ENCODE results near the gene SGIP1.
"Not testable (repeated sequence)": the region's sequence is repeated elsewhere in the genome, so short reads cannot be mapped to it uniquely, and the experiment has no call there.

SGIP1 gene

DNA sequence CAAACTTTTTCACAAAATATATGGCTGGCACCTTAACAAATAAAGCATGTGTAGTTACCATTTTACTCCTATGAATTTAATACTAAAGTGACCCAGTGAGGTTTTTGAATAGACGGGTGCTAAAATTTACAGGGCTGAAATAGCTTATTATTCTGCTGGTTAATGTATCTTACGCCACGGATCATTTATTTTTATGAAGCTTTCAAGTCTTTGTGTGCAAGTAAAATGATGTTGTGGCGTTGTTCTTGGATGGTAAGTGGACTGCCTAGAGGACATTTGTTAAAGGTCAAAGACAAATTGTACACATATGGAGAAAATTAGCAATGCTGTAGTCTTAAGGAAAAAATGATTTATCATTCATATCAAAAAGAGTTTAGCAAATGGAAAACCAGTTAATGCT is 244.3 kb downstream of the SGIP1 start:
- no peak for DNase-seq

DNA sequence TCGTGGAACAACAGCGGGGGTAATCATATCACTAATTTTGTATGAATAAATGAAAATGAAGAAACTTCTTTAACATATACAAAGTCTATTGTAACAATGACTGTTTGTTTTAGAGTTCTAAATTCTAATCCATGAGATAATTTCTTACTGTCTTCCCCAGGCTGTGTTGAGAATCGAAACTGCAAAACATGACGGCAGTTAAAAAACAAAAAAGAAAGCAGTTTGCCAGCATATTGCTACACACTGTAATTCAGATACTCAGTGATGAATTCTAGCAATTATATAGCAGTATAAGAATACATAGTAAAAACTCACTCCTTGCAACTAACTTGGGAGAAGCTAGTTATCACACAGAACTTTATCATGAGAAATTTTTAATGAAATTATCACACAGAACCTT is 245.0 kb downstream of the SGIP1 start:
- no peak for DNase-seq

DNA sequence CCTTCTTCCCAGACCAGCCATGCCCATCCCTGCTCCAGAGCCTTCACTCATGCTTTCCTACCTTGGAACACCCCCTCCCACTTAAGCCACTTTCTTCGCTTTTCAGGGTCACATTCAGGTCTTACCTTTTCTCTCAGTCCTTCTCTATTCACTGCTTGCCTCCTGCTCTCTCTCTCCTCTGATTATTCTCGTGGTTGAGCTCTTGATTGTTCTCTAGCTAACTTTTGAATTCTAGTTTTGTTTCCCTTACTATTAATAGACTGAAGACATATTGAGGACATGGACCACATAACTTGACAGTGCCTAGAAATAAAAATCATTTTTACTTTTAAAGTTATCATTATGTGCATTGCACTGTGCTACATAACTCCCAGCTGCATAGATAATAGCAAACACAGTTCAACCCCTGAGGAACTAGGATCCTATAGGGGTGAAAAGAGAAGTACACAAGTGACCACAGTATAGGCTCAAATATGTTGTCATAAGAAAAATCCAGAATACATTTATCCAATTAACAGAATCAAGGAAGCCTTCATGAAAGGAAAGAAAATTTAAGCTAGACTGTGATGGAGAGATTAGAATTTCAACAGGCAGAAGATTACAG is 245.6 kb downstream of the SGIP1 start:
- no peak for DNase-seq

DNA sequence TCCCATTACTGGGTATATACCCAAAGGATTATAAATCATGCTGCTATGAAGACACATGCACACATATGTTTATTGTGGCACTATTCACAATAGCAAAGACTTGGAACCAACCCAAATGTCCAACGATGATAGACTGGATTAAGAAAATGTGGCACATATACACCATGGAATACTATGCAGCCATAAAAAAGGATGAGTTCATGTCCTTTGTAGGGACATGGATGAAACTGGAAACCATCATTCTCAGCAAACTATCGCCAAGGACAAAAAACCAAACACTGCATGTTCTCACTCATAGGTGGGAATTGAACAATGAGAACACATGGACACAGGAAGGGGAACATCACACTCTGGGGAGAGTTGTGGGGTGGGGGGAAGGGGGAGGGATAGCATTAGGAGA is 251.8 kb downstream of the SGIP1 start:
- not testable (repeated sequence) for DNase-seq

DNA sequence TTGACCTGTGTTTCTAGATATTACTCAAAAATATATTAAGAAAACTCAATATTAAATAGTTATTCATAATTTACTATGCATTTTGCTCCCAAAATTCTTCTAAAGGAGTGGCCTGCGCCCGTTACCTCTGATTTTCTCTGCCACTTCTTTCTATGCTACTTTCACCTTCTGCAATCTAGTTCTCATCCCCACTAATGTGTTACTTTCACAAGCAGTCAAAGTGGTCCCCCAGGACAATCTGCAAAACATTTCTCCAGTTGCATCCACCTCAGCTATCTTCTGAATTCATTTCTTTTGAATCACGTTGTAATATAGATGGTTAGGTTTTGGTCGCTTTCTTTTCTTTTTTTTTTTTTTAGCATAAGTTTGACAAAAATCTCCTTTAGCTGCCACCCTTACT is 253.7 kb downstream of the SGIP1 start:
- no peak for DNase-seq

DNA sequence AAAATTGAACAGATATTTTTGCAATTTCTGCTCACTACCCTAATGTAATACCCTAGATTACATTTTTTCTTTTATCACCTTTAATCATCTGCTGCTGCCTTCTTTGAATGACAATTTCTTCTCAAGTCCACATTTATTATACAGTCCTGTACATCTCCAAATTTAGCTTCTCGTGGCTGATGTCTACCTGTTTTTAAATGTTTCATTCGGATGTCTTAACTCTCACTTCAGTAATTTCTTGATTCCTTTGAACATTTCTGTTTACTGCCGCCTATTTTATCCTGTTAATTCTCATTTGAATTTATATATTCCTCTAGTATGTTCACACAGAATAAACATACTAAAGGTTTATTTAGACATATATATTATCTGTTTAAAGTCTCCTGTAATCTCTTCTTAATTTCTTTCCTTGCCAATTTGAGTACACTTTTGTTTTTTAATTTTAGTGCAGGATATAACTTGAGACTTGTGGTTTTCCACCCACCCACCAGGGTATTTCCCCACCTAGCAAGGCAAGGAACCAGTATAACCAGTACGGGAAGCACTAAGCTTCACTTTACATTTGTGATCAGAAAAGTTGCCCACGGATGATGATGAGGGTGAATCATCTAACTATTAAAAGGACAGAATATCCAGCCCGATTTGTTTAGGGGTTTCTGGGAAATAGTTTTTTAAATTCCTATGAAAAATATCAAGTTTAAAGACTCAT is 254.4 kb downstream of the SGIP1 start:
- DNase-seq, result no peak

GRCh38 chr1:66791621-66792610 is 258.0 kb downstream of the SGIP1 start:
- DNase-seq, result no peak

GRCh38 chr1:66795839-66796238 is 261.9 kb downstream of the SGIP1 start:
- not testable (repeated sequence) for DNase-seq
